ENCODE results near the gene KIRREL3. TPM values are rescaled to one million over a fixed set of nuclear protein-coding genes. Genes with fewer than 3 reads are reported as not detected.

The KIRREL3 gene
- total and polyA plus RNA-seq, 7 experiments from 2014 or later: not detected

- H3K4me3 Mint-ChIP-seq: no peak overlapping the region
- no peak overlapping the region for H3K27ac Mint-ChIP-seq
- ChIA-PET CTCF (no interaction called here), POLR2A (no interaction called here)
- Histone ChIP-seq H3K4me3 (ENCODE audit: low read length) (no peak overlapping the region), H3K9me3 (ENCODE audit: control insufficient read depth in 2 of 3, low read length in 3 of 3) (no peaks in the 10 kb centered on the region), H3K36me3 (ENCODE audit: control insufficient read depth in 2 of 3, insufficient read depth in 3 of 3, low read length in 3 of 3) (no peaks in the 10 kb centered on the region), H3K27ac (ENCODE audit: low read depth, low read length) (no peak overlapping the region), H3K27me3 (ENCODE audit: control insufficient read depth in 2 of 2, insufficient read depth in 2 of 2, low read length in 2 of 2) (no peaks in the 10 kb centered on the region), H3K4me1 (ENCODE audit: control insufficient read depth in 2 of 2, insufficient read depth in 2 of 2, low read length in 2 of 2) (no peaks in the 10 kb centered on the region)
- peaks cover 0 to 5% (median 0%) of the 10 kb centered on the region in 11 donors for H3K9me3 Mint-ChIP-seq
- no peaks in the 10 kb centered on the region for H3K36me3 Mint-ChIP-seq
- H3K4me1 Mint-ChIP-seq: no peaks in the 10 kb centered on the region
- intact Hi-C loops (cut with micrococcal nuclease): no loop called here
- DNase-seq: no peak
- peaks cover 0 to 17% (median 9%) of the 10 kb centered on the region in 5 donors for H3K27me3 Mint-ChIP-seq
- no peak for ATAC-seq
These were observed 231.9 kb downstream of the KIRREL3 start for GRCh38 chr11:126768702-126769101.

GRCh38 chr11:126766440-126766839, 234.1 kb downstream of the KIRREL3 start:
- H3K27me3 Mint-ChIP-seq: peaks cover 0 to 11% (median 10%) of the 10 kb centered on the region in 5 donors
- no peaks in the 10 kb centered on the region for H3K36me3 Mint-ChIP-seq
- H3K27ac ChIP-seq (ENCODE audit: low read depth, low read length): no peak overlapping the region
- DNase-seq (no peak), ATAC-seq (no peak)
- intact Hi-C loops (cut with micrococcal nuclease): no loop called here
- H3K36me3 ChIP-seq (ENCODE audit: control insufficient read depth in 2 of 3, insufficient read depth in 3 of 3, low read length in 3 of 3): no peaks in the 10 kb centered on the region
- no peak overlapping the region for H3K4me3 ChIP-seq (ENCODE audit: low read length)
- ChIA-PET POLR2A (no interaction called here), CTCF (no interaction called here)
- no peak overlapping the region for H3K27ac Mint-ChIP-seq
- peaks cover 0 to 5% (median 0%) of the 10 kb centered on the region in 11 donors for H3K9me3 Mint-ChIP-seq
- H3K4me1 ChIP-seq (ENCODE audit: control insufficient read depth in 2 of 2, insufficient read depth in 2 of 2, low read length in 2 of 2): no peaks in the 10 kb centered on the region
- H3K4me3 Mint-ChIP-seq: no peak overlapping the region
- H3K9me3 ChIP-seq (ENCODE audit: control insufficient read depth in 2 of 3, low read length in 3 of 3): no peaks in the 10 kb centered on the region
- H3K27me3 ChIP-seq (ENCODE audit: control insufficient read depth in 2 of 2, insufficient read depth in 2 of 2, low read length in 2 of 2): no peaks in the 10 kb centered on the region
- H3K4me1 Mint-ChIP-seq: no peaks in the 10 kb centered on the region

GRCh38 chr11:126765196-126765595, 235.4 kb downstream of the KIRREL3 start:
- Histone ChIP-seq H3K27me3 (ENCODE audit: control insufficient read depth in 2 of 2, insufficient read depth in 2 of 2, low read length in 2 of 2) (no peaks in the 10 kb centered on the region), H3K27ac (ENCODE audit: low read depth, low read length) (no peak overlapping the region), H3K36me3 (ENCODE audit: control insufficient read depth in 2 of 3, insufficient read depth in 3 of 3, low read length in 3 of 3) (no peaks in the 10 kb centered on the region), H3K4me3 (ENCODE audit: low read length) (no peak overlapping the region), H3K4me1 (ENCODE audit: control insufficient read depth in 2 of 2, insufficient read depth in 2 of 2, low read length in 2 of 2) (no peaks in the 10 kb centered on the region), H3K9me3 (ENCODE audit: control insufficient read depth in 2 of 3, low read length in 3 of 3) (no peaks in the 10 kb centered on the region)
- no peak overlapping the region for H3K4me3 Mint-ChIP-seq
- DNase-seq (no peak), ATAC-seq (no peak)
- intact Hi-C loops (cut with micrococcal nuclease): no loop called here
- peaks cover 0 to 16% (median 10%) of the 10 kb centered on the region in 5 donors for H3K27me3 Mint-ChIP-seq
- H3K27ac Mint-ChIP-seq: no peak overlapping the region
- no peaks in the 10 kb centered on the region for H3K36me3 Mint-ChIP-seq
- POLR2A ChIA-PET: no interaction called here
- no peaks in the 10 kb centered on the region for H3K4me1 Mint-ChIP-seq
- H3K9me3 Mint-ChIP-seq: peaks cover 0 to 12% (median 0%) of the 10 kb centered on the region in 11 donors
- CTCF ChIA-PET: no interaction called here

GRCh38 chr11:126764231-126764630, 236.3 kb downstream of the KIRREL3 start:
- H3K4me1 ChIP-seq (ENCODE audit: control insufficient read depth in 2 of 2, insufficient read depth in 2 of 2, low read length in 2 of 2): no peaks in the 10 kb centered on the region
- ChIA-PET POLR2A (no interaction called here), CTCF (no interaction called here)
- no peak overlapping the region for H3K27ac ChIP-seq (ENCODE audit: low read depth, low read length)
- no peak for DNase-seq
- no peak overlapping the region for H3K4me3 Mint-ChIP-seq
- no peak overlapping the region for H3K4me3 ChIP-seq (ENCODE audit: low read length)
- no peaks in the 10 kb centered on the region for H3K27me3 ChIP-seq (ENCODE audit: control insufficient read depth in 2 of 2, insufficient read depth in 2 of 2, low read length in 2 of 2)
- no peaks in the 10 kb centered on the region for H3K9me3 ChIP-seq (ENCODE audit: control insufficient read depth in 2 of 3, low read length in 3 of 3)
- peaks cover 0 to 16% (median 7%) of the 10 kb centered on the region in 5 donors for H3K27me3 Mint-ChIP-seq
- intact Hi-C loops (cut with micrococcal nuclease): no loop called here
- no peaks in the 10 kb centered on the region for H3K36me3 Mint-ChIP-seq
- no peak overlapping the region for H3K27ac Mint-ChIP-seq
- no peaks in the 10 kb centered on the region for H3K4me1 Mint-ChIP-seq
- H3K9me3 Mint-ChIP-seq: peaks cover 0 to 14% (median 0%) of the 10 kb centered on the region in 11 donors
- no peaks in the 10 kb centered on the region for H3K36me3 ChIP-seq (ENCODE audit: control insufficient read depth in 2 of 3, insufficient read depth in 3 of 3, low read length in 3 of 3)
- ATAC-seq: no peak

GRCh38 chr11:126756855-126757254, 243.7 kb downstream of the KIRREL3 start:
- Mint-ChIP-seq H3K4me1 (no peaks in the 10 kb centered on the region), H3K9me3 (peaks cover 0 to 19% (median 0%) of the 10 kb centered on the region in 11 donors), H3K4me3 (no peak overlapping the region), H3K27ac (no peak overlapping the region), H3K27me3 (peaks cover 0 to 27% (median 9%) of the 10 kb centered on the region in 5 donors), H3K36me3 (no peaks in the 10 kb centered on the region)
- Histone ChIP-seq H3K4me3 (ENCODE audit: low read length) (no peak overlapping the region), H3K9me3 (ENCODE audit: control insufficient read depth in 2 of 3, low read length in 3 of 3) (no peaks in the 10 kb centered on the region), H3K4me1 (ENCODE audit: control insufficient read depth in 2 of 2, insufficient read depth in 2 of 2, low read length in 2 of 2) (no peaks in the 10 kb centered on the region), H3K36me3 (ENCODE audit: control insufficient read depth in 2 of 3, insufficient read depth in 3 of 3, low read length in 3 of 3) (no peaks in the 10 kb centered on the region), H3K27me3 (ENCODE audit: control insufficient read depth in 2 of 2, insufficient read depth in 2 of 2, low read length in 2 of 2) (no peaks in the 10 kb centered on the region), H3K27ac (ENCODE audit: low read depth, low read length) (no peak overlapping the region)
- intact Hi-C loops (cut with micrococcal nuclease): no loop called here
- CTCF ChIA-PET: no interaction called here
- POLR2A ChIA-PET: no interaction called here
- DNase-seq: no peak
- no peak for ATAC-seq

- ATAC-seq: no peak
- intact Hi-C loops (cut with micrococcal nuclease): no loop called here
- POLR2A ChIA-PET: no interaction called here
These were observed 244.1 kb downstream of the KIRREL3 start for GRCh38 chr11:126756421-126756820.

GRCh38 chr11:126755526-126755925, 245.0 kb downstream of the KIRREL3 start:
- intact Hi-C loops (cut with micrococcal nuclease): no loop called here
- no peak overlapping the region for H3K4me3 ChIP-seq (ENCODE audit: low read length)
- Mint-ChIP-seq H3K27ac (no peak overlapping the region), H3K27me3 (peaks cover 0 to 21% (median 11%) of the 10 kb centered on the region in 5 donors), H3K9me3 (peaks cover 0 to 14% (median 0%) of the 10 kb centered on the region in 11 donors), H3K36me3 (no peaks in the 10 kb centered on the region), H3K4me3 (no peak overlapping the region), H3K4me1 (no peaks in the 10 kb centered on the region)
- no peak overlapping the region for H3K27ac ChIP-seq (ENCODE audit: low read depth, low read length)
- DNase-seq (no peak), ATAC-seq (no peak)
- H3K36me3 ChIP-seq (ENCODE audit: control insufficient read depth in 2 of 3, insufficient read depth in 3 of 3, low read length in 3 of 3): no peaks in the 10 kb centered on the region
- no peaks in the 10 kb centered on the region for H3K27me3 ChIP-seq (ENCODE audit: control insufficient read depth in 2 of 2, insufficient read depth in 2 of 2, low read length in 2 of 2)
- ChIA-PET POLR2A (no interaction called here), CTCF (no interaction called here)
- no peaks in the 10 kb centered on the region for H3K9me3 ChIP-seq (ENCODE audit: control insufficient read depth in 2 of 3, low read length in 3 of 3)
- H3K4me1 ChIP-seq (ENCODE audit: control insufficient read depth in 2 of 2, insufficient read depth in 2 of 2, low read length in 2 of 2): no peaks in the 10 kb centered on the region

More at GRCh38 chr11:126756421-126756820, 244.1 kb downstream of the KIRREL3 start:
- H3K27ac ChIP-seq (ENCODE audit: low read depth, low read length): no peak overlapping the region
- no peaks in the 10 kb centered on the region for H3K4me1 ChIP-seq (ENCODE audit: control insufficient read depth in 2 of 2, insufficient read depth in 2 of 2, low read length in 2 of 2)
- no peaks in the 10 kb centered on the region for H3K9me3 ChIP-seq (ENCODE audit: control insufficient read depth in 2 of 3, low read length in 3 of 3)
- H3K4me3 ChIP-seq (ENCODE audit: low read length): no peak overlapping the region
- CTCF ChIA-PET: no interaction called here
- DNase-seq: no peak
- H3K36me3 ChIP-seq (ENCODE audit: control insufficient read depth in 2 of 3, insufficient read depth in 3 of 3, low read length in 3 of 3): no peaks in the 10 kb centered on the region
- H3K27me3 ChIP-seq (ENCODE audit: control insufficient read depth in 2 of 2, insufficient read depth in 2 of 2, low read length in 2 of 2): no peaks in the 10 kb centered on the region
- H3K27me3 Mint-ChIP-seq: peaks cover 0 to 27% (median 11%) of the 10 kb centered on the region in 5 donors
- H3K9me3 Mint-ChIP-seq: peaks cover 0 to 19% (median 0%) of the 10 kb centered on the region in 11 donors
- H3K27ac Mint-ChIP-seq: no peak overlapping the region
- no peaks in the 10 kb centered on the region for H3K36me3 Mint-ChIP-seq
- H3K4me3 Mint-ChIP-seq: no peak overlapping the region
- H3K4me1 Mint-ChIP-seq: no peaks in the 10 kb centered on the region
